ENCODE measurements around the gene TMC2. TPM values are rescaled to one million over a fixed set of nuclear protein-coding genes. Genes with fewer than 3 reads are reported as not detected.

TMC2 gene
- total RNA-seq, 1 experiment from 2014 or later = not detected

DNA sequence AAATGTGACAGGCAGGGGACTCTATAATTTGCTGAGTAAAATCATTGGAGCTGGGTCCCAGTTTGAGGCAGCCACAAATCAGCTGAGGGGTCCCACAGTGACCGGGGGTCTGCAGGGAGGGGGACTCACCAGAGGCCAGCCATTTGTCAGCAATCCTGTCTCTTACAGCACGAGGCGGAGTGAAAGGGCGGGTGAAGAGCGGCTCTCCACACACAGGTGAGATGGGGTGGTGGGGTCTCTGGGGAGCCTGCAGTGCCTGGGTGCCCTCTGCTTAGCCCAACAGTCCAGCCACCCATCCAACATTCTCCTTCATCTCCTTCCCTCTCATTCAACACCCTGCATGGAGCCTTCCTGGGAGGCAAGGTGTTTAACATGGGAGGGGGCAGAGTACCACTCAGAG, 728 bp downstream of the TMC2 start:
- ChIA-PET POLR2A (no interaction called here), CTCF (no interaction called here)
- BruUV-seq (replicated peaks) = no TSS peak
- no peaks in the 10 kb centered on the region for H3K36me3 ChIP-seq (ENCODE audit: control insufficient read depth, insufficient read depth, low read length)
- ATAC-seq = no peak
- H3K27me3 ChIP-seq (ENCODE audit: control insufficient read depth, insufficient read depth, low read length) = peaks cover 10% of the 10 kb centered on the region
- DNase-seq (ENCODE audit: low read depth, low spot score) = no peak
- intact Hi-C loops (cut with micrococcal nuclease; ENCODE audit: unreplicated experiment) (no loop called here), in situ Hi-C loops (cut with HindIII; ENCODE audit: low pct_unique_long_range_greater_than_20kb, low sequenced_read_pairs) (no loop called here)
- no peaks in the 10 kb centered on the region; the same call in 1 of the 2 replicates for H3K4me1 ChIP-seq (ENCODE audit: control insufficient read depth, insufficient read depth, low read length)
- H3K27ac ChIP-seq (ENCODE audit: low read length) = no peak overlapping the region
- TF ChIP-seq, protein P1, sequence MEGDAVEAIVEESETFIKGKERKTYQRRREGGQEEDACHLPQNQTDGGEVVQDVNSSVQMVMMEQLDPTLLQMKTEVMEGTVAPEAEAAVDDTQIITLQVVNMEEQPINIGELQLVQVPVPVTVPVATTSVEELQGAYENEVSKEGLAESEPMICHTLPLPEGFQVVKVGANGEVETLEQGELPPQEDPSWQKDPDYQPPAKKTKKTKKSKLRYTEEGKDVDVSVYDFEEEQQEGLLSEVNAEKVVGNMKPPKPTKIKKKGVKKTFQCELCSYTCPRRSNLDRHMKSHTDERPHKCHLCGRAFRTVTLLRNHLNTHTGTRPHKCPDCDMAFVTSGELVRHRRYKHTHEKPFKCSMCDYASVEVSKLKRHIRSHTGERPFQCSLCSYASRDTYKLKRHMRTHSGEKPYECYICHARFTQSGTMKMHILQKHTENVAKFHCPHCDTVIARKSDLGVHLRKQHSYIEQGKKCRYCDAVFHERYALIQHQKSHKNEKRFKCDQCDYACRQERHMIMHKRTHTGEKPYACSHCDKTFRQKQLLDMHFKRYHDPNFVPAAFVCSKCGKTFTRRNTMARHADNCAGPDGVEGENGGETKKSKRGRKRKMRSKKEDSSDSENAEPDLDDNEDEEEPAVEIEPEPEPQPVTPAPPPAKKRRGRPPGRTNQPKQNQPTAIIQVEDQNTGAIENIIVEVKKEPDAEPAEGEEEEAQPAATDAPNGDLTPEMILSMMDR (IDR thresholded peaks at IDR 0.05) = no peak
- TF ChIP-seq TCF7L2 (IDR thresholded peaks at IDR 0.05; ENCODE audit: low read depth, low read length) (no peak), POLR2AphosphoS5 (IDR thresholded peaks at IDR 0.05; ENCODE audit: low read depth, low read length) (no peak), SIN3A (IDR thresholded peaks at IDR 0.05; ENCODE audit: borderline replicate concordance, insufficient read depth, low read depth, low read length) (no peak)
- TF ChIP-seq, protein P2, sequence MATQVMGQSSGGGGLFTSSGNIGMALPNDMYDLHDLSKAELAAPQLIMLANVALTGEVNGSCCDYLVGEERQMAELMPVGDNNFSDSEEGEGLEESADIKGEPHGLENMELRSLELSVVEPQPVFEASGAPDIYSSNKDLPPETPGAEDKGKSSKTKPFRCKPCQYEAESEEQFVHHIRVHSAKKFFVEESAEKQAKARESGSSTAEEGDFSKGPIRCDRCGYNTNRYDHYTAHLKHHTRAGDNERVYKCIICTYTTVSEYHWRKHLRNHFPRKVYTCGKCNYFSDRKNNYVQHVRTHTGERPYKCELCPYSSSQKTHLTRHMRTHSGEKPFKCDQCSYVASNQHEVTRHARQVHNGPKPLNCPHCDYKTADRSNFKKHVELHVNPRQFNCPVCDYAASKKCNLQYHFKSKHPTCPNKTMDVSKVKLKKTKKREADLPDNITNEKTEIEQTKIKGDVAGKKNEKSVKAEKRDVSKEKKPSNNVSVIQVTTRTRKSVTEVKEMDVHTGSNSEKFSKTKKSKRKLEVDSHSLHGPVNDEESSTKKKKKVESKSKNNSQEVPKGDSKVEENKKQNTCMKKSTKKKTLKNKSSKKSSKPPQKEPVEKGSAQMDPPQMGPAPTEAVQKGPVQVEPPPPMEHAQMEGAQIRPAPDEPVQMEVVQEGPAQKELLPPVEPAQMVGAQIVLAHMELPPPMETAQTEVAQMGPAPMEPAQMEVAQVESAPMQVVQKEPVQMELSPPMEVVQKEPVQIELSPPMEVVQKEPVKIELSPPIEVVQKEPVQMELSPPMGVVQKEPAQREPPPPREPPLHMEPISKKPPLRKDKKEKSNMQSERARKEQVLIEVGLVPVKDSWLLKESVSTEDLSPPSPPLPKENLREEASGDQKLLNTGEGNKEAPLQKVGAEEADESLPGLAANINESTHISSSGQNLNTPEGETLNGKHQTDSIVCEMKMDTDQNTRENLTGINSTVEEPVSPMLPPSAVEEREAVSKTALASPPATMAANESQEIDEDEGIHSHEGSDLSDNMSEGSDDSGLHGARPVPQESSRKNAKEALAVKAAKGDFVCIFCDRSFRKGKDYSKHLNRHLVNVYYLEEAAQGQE (IDR thresholded peaks at IDR 0.05; ENCODE audit: insufficient read depth in 1 of 2, low read depth in 2 of 2, low read length in 1 of 2) = no peak
- H3K4me3 ChIP-seq (ENCODE audit: low read depth in 2 of 2, low read length in 2 of 2) = no peak overlapping the region
- no peaks in the 10 kb centered on the region for H3K9me3 ChIP-seq (ENCODE audit: control insufficient read depth, insufficient read depth, low read depth, low read length)

DNA sequence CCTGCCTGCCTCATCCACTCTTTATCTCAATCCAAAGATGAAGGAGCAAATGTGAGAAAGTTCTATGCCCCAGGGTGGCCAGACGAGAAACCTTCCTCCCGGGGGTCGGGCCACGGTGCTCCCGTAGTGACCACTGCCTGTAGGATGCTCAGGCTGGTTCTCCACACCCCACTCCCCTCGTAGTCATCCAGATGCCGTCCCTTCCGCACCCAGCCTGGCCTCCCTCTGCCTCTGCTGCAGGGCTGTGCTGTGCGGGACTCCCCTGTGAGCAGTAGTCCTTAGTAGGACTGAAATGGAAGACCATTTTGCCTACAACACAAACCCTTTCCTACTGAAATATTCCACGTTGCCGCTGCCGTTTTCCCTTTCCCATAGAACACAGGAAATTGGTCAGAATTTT, 2.0 kb downstream of the TMC2 start:
- in situ Hi-C loops (cut with HindIII; ENCODE audit: low pct_unique_long_range_greater_than_20kb, low sequenced_read_pairs) = no loop called here
- BruUV-seq (replicated peaks) = no TSS peak
- no peak for ATAC-seq
- ChIA-PET POLR2A (no interaction called here), CTCF (no interaction called here)
- peaks cover 11% of the 10 kb centered on the region for H3K27me3 ChIP-seq (ENCODE audit: control insufficient read depth, insufficient read depth, low read length)
- no peak overlapping the region for H3K27ac ChIP-seq (ENCODE audit: low read length)
- no peak for TF ChIP-seq POLR2AphosphoS5 (IDR thresholded peaks at IDR 0.05; ENCODE audit: low read depth, low read length)
- no peak for TF ChIP-seq SIN3A (IDR thresholded peaks at IDR 0.05; ENCODE audit: borderline replicate concordance, insufficient read depth, low read depth, low read length)
- TF ChIP-seq, protein P1 (IDR thresholded peaks at IDR 0.05) = no peak
- H3K4me3 ChIP-seq (ENCODE audit: low read depth in 2 of 2, low read length in 2 of 2) = no peak overlapping the region
- intact Hi-C loops (cut with micrococcal nuclease; ENCODE audit: unreplicated experiment) = no loop called here
- no peaks in the 10 kb centered on the region; the same call in 1 of the 2 replicates for H3K4me1 ChIP-seq (ENCODE audit: control insufficient read depth, insufficient read depth, low read length)
- DNase-seq (ENCODE audit: low read depth, low spot score) = no peak
- no peaks in the 10 kb centered on the region for H3K9me3 ChIP-seq (ENCODE audit: control insufficient read depth, insufficient read depth, low read depth, low read length)
- no peaks in the 10 kb centered on the region for H3K36me3 ChIP-seq (ENCODE audit: control insufficient read depth, insufficient read depth, low read length)
